HPDE6-E6E7 (cell line): ENCODE measurements around the gene TMEM97.

Experiments used
- DNase-seq: peaks from one replicate; pipeline ENCODE4 v3.0.0; 2011; ENCODE audit warnings: missing footprints; ENCODE audit errors: extremely low spot score

Gene TMEM97

GRCh38 chr17:28365487-28365886, 46.5 kb downstream of the TMEM97 start:
- no peak for DNase-seq

- DNase-seq, result no peak
These were observed 47.6 kb downstream of the TMEM97 start for GRCh38 chr17:28366605-28367004.

GRCh38 chr17:28367641-28368305, 48.8 kb downstream of the TMEM97 start:
- no peak for DNase-seq

GRCh38 chr17:28368306-28368831, 49.4 kb downstream of the TMEM97 start:
- no peak for DNase-seq

GRCh38 chr17:28368915-28369683, 50.1 kb downstream of the TMEM97 start:
- no peak for DNase-seq

GRCh38 chr17:28369684-28370034, 50.7 kb downstream of the TMEM97 start:
- DNase-seq, result no peak

GRCh38 chr17:28370035-28370743, 51.2 kb downstream of the TMEM97 start, which contains the start of gene VTN:
VTN (minus strand) TSS chr17:28370307; CDS start chr17:28370203, 104 bp downstream.
- no peak for DNase-seq

- DNase-seq, result no peak
These were observed 51.7 kb downstream of the TMEM97 start for GRCh38 chr17:28370744-28371103.

- no peak for DNase-seq
These were observed 52.5 kb downstream of the TMEM97 start, which contains the start of gene SARM1 for GRCh38 chr17:28371245-28372202. SARM1 (plus strand) TSS chr17:28371694; CDS start chr17:28372033, 339 bp downstream.

- DNase-seq, result no peak
These were observed 53.4 kb downstream of the TMEM97 start for GRCh38 chr17:28372203-28372944.

- no peak for DNase-seq
These were observed 53.9 kb downstream of the TMEM97 start for GRCh38 chr17:28372945-28373274.
